ENCODE data around the gene ICAM1.

The ICAM1 gene

GRCh38 chr19:10295847-10296591, 25.1 kb downstream of the ICAM1 start:
- TF ChIP-seq CTCF (IDR thresholded peaks at IDR 0.05) = no peak

- TF ChIP-seq CTCF (IDR thresholded peaks at IDR 0.05) = no peak
Observed at GRCh38 chr19:10299545-10300458, 28.9 kb downstream of the ICAM1 start.

GRCh38 chr19:10305139-10305806, 34.4 kb downstream of the ICAM1 start:
- TF ChIP-seq CTCF (IDR thresholded peaks at IDR 0.05) = no peak

GRCh38 chr19:10306327-10306726, 35.4 kb downstream of the ICAM1 start:
- TF ChIP-seq CTCF (IDR thresholded peaks at IDR 0.05) = no peak

GRCh38 chr19:10309423-10309822, 38.5 kb downstream of the ICAM1 start, which contains the start of gene ZGLP1:
Gene ZGLP1, minus strand, starts transcription at chr19:10309815.
- no peak for TF ChIP-seq CTCF (IDR thresholded peaks at IDR 0.05)

- no peak for TF ChIP-seq CTCF (IDR thresholded peaks at IDR 0.05)
Observed at GRCh38 chr19:10315335-10316214, 44.7 kb downstream of the ICAM1 start, which contains the start of gene FDX2. Gene FDX2, minus strand, starts transcription at chr19:10316015. Its CDS starts 19 bp downstream, at chr19:10315996.

All from LNCAP (cell line).